ENCODE measurements around the gene AHRR.

DNA sequence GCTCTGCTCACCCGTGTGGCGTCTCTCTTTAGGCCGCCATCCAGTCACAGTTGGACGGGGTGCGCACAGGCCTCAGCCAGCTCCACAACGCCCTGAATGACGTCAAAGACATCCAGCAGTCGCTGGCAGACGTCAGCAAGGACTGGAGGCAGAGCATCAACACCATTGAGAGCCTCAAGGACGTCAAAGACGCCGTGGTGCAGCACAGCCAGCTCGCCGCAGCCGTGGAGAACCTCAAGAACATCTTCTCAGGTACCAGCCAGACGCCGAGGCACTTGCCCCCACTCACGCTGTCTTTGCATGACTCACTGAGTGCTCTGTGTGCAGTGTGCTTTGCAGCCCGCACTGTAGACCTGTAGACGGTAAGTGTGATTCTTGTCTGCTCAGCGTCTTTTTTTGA is 126.0 kb downstream of the AHRR start:
- no peak for TF ChIP-seq ESRRA (IDR thresholded peaks at IDR 0.05; ENCODE audit: low read length)
- TF ChIP-seq, protein P1, sequence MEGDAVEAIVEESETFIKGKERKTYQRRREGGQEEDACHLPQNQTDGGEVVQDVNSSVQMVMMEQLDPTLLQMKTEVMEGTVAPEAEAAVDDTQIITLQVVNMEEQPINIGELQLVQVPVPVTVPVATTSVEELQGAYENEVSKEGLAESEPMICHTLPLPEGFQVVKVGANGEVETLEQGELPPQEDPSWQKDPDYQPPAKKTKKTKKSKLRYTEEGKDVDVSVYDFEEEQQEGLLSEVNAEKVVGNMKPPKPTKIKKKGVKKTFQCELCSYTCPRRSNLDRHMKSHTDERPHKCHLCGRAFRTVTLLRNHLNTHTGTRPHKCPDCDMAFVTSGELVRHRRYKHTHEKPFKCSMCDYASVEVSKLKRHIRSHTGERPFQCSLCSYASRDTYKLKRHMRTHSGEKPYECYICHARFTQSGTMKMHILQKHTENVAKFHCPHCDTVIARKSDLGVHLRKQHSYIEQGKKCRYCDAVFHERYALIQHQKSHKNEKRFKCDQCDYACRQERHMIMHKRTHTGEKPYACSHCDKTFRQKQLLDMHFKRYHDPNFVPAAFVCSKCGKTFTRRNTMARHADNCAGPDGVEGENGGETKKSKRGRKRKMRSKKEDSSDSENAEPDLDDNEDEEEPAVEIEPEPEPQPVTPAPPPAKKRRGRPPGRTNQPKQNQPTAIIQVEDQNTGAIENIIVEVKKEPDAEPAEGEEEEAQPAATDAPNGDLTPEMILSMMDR (IDR thresholded peaks at IDR 0.05 in 2 of 3, conservative IDR thresholded peaks at IDR 0.05 in 1 of 3; ENCODE audit: control insufficient read depth in 2 of 3, extremely low read depth in 1 of 3, insufficient read depth in 1 of 3, low read depth in 3 of 3, low read length in 3 of 3): no peak

Data from GM12878 (cell line).